H1 (cell line): ENCODE measurements around the gene PPP1R13B. TPM values are rescaled to one million over a fixed set of nuclear protein-coding genes. Genes with fewer than 3 reads are reported as not detected.

ENCODE experiments used
- CTCF ChIA-PET: fragments of 300-600 bp; sonication (Branson Sonifier 250); formaldehyde crosslinking; loops from one replicate; lab custom pipeline; 2021; ENCODE audit not compliant: partially characterized antibody; lab: Charles Lee
- POLR2A ChIA-PET: fragments of 300-600 bp; sonication (Branson Sonifier 250); formaldehyde crosslinking; loops from one replicate; lab custom pipeline; 2021; ENCODE audit warnings: inconsistent platforms; ENCODE audit not compliant: partially characterized antibody; lab: Charles Lee
- DNase-seq, 2 experiments: peaks; one replicate each; pipeline versions ENCODE4 v3.0.0 to v3.0.0-alpha.2; 2010 to 2022; ENCODE audit warnings: low spot score in 2 of 2, low read depth in 1 of 2, mixed read lengths in 1 of 2
- FAIRE-seq: peaks from 2 replicates; lab custom pipeline; 2011; peaks lifted over from hg19 to GRCh38; lab: Jason Lieb, UNC
- H2AFZ ChIP-seq: 2 replicates; pipeline ENCODE4 v1.8.1; 2012; ENCODE audit warnings: low read length, inconsistent platforms
- H2AK5ac ChIP-seq: 2 replicates; pipeline ENCODE4 v1.6.1; 2013; ENCODE audit warnings: low read depth, low read length
- H2BK120ac ChIP-seq: replicated peaks from 2 replicates; pipeline ENCODE3; 2013; ENCODE audit warnings: low read depth, low read length, inconsistent platforms
- H2BK12ac ChIP-seq: 2 replicates; pipeline ENCODE4 v1.6.1; 2013; ENCODE audit warnings: low read depth, low read length
- H2BK15ac ChIP-seq: 2 replicates; pipeline ENCODE4 v1.6.1; 2013; ENCODE audit warnings: low read length
- H2BK20ac ChIP-seq: 2 replicates; pipeline ENCODE4 v1.6.1; 2013; ENCODE audit warnings: low read length
- H2BK5ac ChIP-seq: 2 replicates; pipeline ENCODE4 v1.6.1; 2013; ENCODE audit warnings: low read depth, low read length
- H3K14ac ChIP-seq: 2 replicates; pipeline ENCODE4 v1.6.1; 2013; ENCODE audit warnings: inconsistent platforms; ENCODE audit not compliant: insufficient read length
- H3K18ac ChIP-seq: 2 replicates; pipeline ENCODE4 v1.6.1; 2013; ENCODE audit warnings: low read length; ENCODE audit errors: extremely low read depth
- H3K23ac ChIP-seq: 2 replicates; pipeline ENCODE4 v1.6.1; 2013; ENCODE audit warnings: inconsistent platforms; ENCODE audit not compliant: insufficient read length
- H3K23me2 ChIP-seq: 2 replicates; pipeline ENCODE4 v1.6.1; 2013; ENCODE audit warnings: low read depth, low read length
- H3K27ac ChIP-seq: 2 replicates; pipeline ENCODE4 v1.6.1; 2011; ENCODE audit warnings: low read depth, low read length, inconsistent platforms
- H3K27me3 ChIP-seq, 4 experiments: replicated peaks in 1 of 4; 1 replicate in 1 of 4; 2 replicates in 3 of 4; pipeline versions ENCODE4 v1.6.1 to v1.8.1; 2011 to 2013; ENCODE audit warnings: low read length in 3 of 4, mild to moderate bottlenecking in 3 of 4, inconsistent platforms in 2 of 4, mixed read lengths in 2 of 4, moderate library complexity in 1 of 4; ENCODE audit not compliant: control insufficient read depth in 3 of 4, insufficient read depth in 3 of 4; ENCODE audit errors: extremely low read depth in 1 of 4
- H3K36me3 ChIP-seq, 4 experiments: 2 replicates each; pipeline versions ENCODE4 v1.6.1 to v1.8.1; 2011 to 2013; ENCODE audit warnings: mild to moderate bottlenecking in 4 of 4, low read length in 3 of 4, moderate library complexity in 2 of 4, control low read depth in 1 of 4, inconsistent platforms in 1 of 4; ENCODE audit not compliant: insufficient read depth in 4 of 4, control insufficient read depth in 2 of 4
- H3K4ac ChIP-seq: replicated peaks from 2 replicates; pipeline ENCODE3; 2013; ENCODE audit warnings: low read length, low read depth, mixed read lengths, inconsistent platforms; ENCODE audit not compliant: insufficient read length
- H3K4me1 ChIP-seq, 4 experiments: replicated peaks in 1 of 4; 1 replicate in 1 of 4; 2 replicates in 3 of 4; pipeline versions ENCODE4 v1.6.1 to v1.8.1; 2011 to 2013; ENCODE audit warnings: low read length in 3 of 4, inconsistent platforms in 2 of 4, mixed read lengths in 1 of 4; ENCODE audit not compliant: insufficient read depth in 4 of 4, control insufficient read depth in 3 of 4
- H3K4me2 ChIP-seq, 2 experiments: 2 replicates each; pipeline versions ENCODE4 v1.6.1 to v1.8.1; 2011 to 2013; ENCODE audit warnings: low read depth in 2 of 2, low read length in 2 of 2, control low read depth in 1 of 2, inconsistent platforms in 1 of 2, mild to moderate bottlenecking in 1 of 2; ENCODE audit not compliant: insufficient read depth in 1 of 2
- H3K4me3 ChIP-seq, 4 experiments: fragments of 200-600, 300-600 bp in 1 of 4; sonication (generic), shearing (Covaris generic), sonication (Bioruptor Twin) in 1 of 4; 2 replicates each; pipeline versions ENCODE4 v1.5.1 to v1.8.1; 2011 to 2016; ENCODE audit warnings: low read length in 4 of 4, low read depth in 3 of 4, control low read depth in 2 of 4, inconsistent platforms in 2 of 4, mild to moderate bottlenecking in 2 of 4, mixed read lengths in 1 of 4, moderate library complexity in 1 of 4; ENCODE audit not compliant: insufficient read depth in 2 of 4; ENCODE audit errors: extremely low read depth in 1 of 4
- H3K56ac ChIP-seq: replicated peaks from 2 replicates; pipeline ENCODE3; 2013; ENCODE audit warnings: low read depth, mild to moderate bottlenecking, mixed read lengths, low read length, inconsistent platforms; ENCODE audit not compliant: insufficient read length
- H3K79me1 ChIP-seq: 2 replicates; pipeline ENCODE4 v1.6.1; 2013; ENCODE audit warnings: low read depth, low read length, control low read depth
- H3K79me2 ChIP-seq, 2 experiments: 2 replicates each; pipeline versions ENCODE4 v1.6.1 to v1.8.1; 2012 to 2013; ENCODE audit warnings: low read length in 2 of 2, mild to moderate bottlenecking in 2 of 2, inconsistent platforms in 1 of 2; ENCODE audit not compliant: insufficient read depth in 2 of 2, control insufficient read depth in 1 of 2
- H3K9ac ChIP-seq, 4 experiments: replicated peaks in 1 of 4; 1 replicate in 1 of 4; 2 replicates in 3 of 4; pipeline versions ENCODE4 v1.6.1 to v1.8.1; 2011 to 2013; ENCODE audit warnings: low read depth in 3 of 4, low read length in 3 of 4, control low read depth in 2 of 4, mild to moderate bottlenecking in 2 of 4, moderate library complexity in 2 of 4, inconsistent platforms in 1 of 4; ENCODE audit errors: extremely low read depth in 1 of 4
- H3K9me3 ChIP-seq, 2 experiments: 2 replicates each; pipeline versions ENCODE4 v1.6.1 to v1.8.1; 2012 to 2013; ENCODE audit warnings: mild to moderate bottlenecking in 2 of 2, moderate library complexity in 2 of 2, control low read depth in 1 of 2, inconsistent platforms in 1 of 2, low read depth in 1 of 2, low read length in 1 of 2, mixed read lengths in 1 of 2; ENCODE audit not compliant: insufficient read depth in 2 of 2
- H4K20me1 ChIP-seq, 2 experiments: replicated peaks in 1 of 2; 2 replicates each; pipeline versions ENCODE3 to v1.8.1; 2011 to 2013; ENCODE audit warnings: inconsistent platforms in 2 of 2, low read length in 2 of 2, mild to moderate bottlenecking in 1 of 2; ENCODE audit not compliant: insufficient read depth in 2 of 2, control insufficient read depth in 1 of 2
- H4K5ac ChIP-seq: 2 replicates; pipeline ENCODE4 v1.6.1; 2013; ENCODE audit warnings: low read length, low read depth, mixed read lengths, inconsistent platforms; ENCODE audit not compliant: insufficient read length
- H4K8ac ChIP-seq: 2 replicates; pipeline ENCODE4 v1.8.0; 2013; ENCODE audit warnings: mild to moderate bottlenecking, moderate library complexity, low read length, inconsistent platforms; ENCODE audit not compliant: insufficient read depth; ENCODE audit errors: extremely low read depth
- H4K91ac ChIP-seq: replicated peaks from 2 replicates; pipeline ENCODE3; 2013; ENCODE audit warnings: low read length, mixed read lengths, inconsistent platforms; ENCODE audit not compliant: insufficient read length
- BCL11A ChIP-seq, 2 experiments: IDR thresholded peaks; one replicate each; pipeline ENCODE4 v1.6.1; 2011; ENCODE audit warnings: low read depth in 2 of 2, low read length in 2 of 2, mild to moderate bottlenecking in 2 of 2
- E2F6 ChIP-seq: IDR thresholded peaks from 2 replicates; pipeline ENCODE4 v1.6.1; 2012; ENCODE audit warnings: inconsistent platforms
- EGR1 ChIP-seq: IDR thresholded peaks from 2 replicates; pipeline ENCODE4 v1.6.1; 2011; ENCODE audit warnings: low read depth, low read length, borderline replicate concordance
- EZH2 ChIP-seq: fragments of 200-600 bp; sonication (generic); IDR thresholded peaks from 2 replicates; pipeline ENCODE4 v1.7.1; 2012; ENCODE audit warnings: low read depth, mild to moderate bottlenecking, moderate library complexity, low read length, inconsistent platforms; ENCODE audit not compliant: severe bottlenecking
- POLR2AphosphoS5 ChIP-seq: IDR thresholded peaks from 2 replicates; pipeline ENCODE4 v1.6.1; 2011; ENCODE audit warnings: low read depth, low read length
- RAD21 ChIP-seq, 2 experiments: IDR thresholded peaks in 1 of 2; conservative IDR thresholded peaks in 1 of 2; 2 replicates each; pipeline ENCODE4 v1.6.1; 2011; ENCODE audit warnings: low read depth in 2 of 2, low read length in 2 of 2, improper control_type of control experiment in 1 of 2, inconsistent platforms in 1 of 2, mild to moderate bottlenecking in 1 of 2, moderate library complexity in 1 of 2
- TBP ChIP-seq: IDR thresholded peaks from 2 replicates; pipeline ENCODE4 v1.6.1; 2011; ENCODE audit warnings: low read depth, low read length, improper control_type of control experiment
- TEAD4 ChIP-seq: IDR thresholded peaks from 2 replicates; pipeline ENCODE4 v1.6.1; 2012; ENCODE audit warnings: low read depth, low read length, inconsistent platforms, mixed read lengths
- WGBS, 2 experiments: shearing (Covaris generic) in 1 of 2; methylation state at CpG; one replicate each; pipeline versions ENCODE4 v1.1.6 to v1.1.7; 2013 to 2015; ENCODE audit warnings: low lambda C conversion rate in 2 of 2, mixed read lengths in 2 of 2, inconsistent platforms in 1 of 2, low coverage in 1 of 2, missing lambda C conversion rate in 1 of 2; ENCODE audit not compliant: insufficient replicate concordance in 2 of 2, insufficient coverage in 1 of 2, insufficient read length in 1 of 2; ENCODE audit errors: extremely low coverage in 1 of 2, missing lambda C conversion rate in 1 of 2; 5-methylcytosine and 5-hydroxymethylcytosine counted together
- polyA plus RNA-seq, 7 experiments: library from polyadenylated mRNA; depleted of rRNA in 3 of 7; stranded (reverse) in 5 of 7; unstranded in 2 of 7; fragments of >200 nt in 5 of 7; fragments of 200-250 nt in 2 of 7; gene quantifications; 1 replicate in 5 of 7; 2 replicates in 1 of 7; 4 replicates in 1 of 7; pipeline versions ENCODE4 v1.2.1 to v1.2.3, GENCODE V29; 2011 to 2013; ENCODE audit warnings: missing spikeins in 2 of 7, mixed read lengths in 2 of 7
- total RNA-seq: library from RNA; stranded (reverse); fragmentation: NEBNext Ultra II Directional; extraction: Animal tissue kit (Norgen Biotek cat#: 25700); gene quantifications from 2 replicates; pipeline ENCODE4 v1.2.1, GENCODE V29; 2021

Gene PPP1R13B
- total and polyA plus RNA-seq, 2 of the 8 experiments (the other 6 are each of a cell fraction or from before 2014, with no cell fraction given): 2.6 to 8.9 TPM

DNA sequence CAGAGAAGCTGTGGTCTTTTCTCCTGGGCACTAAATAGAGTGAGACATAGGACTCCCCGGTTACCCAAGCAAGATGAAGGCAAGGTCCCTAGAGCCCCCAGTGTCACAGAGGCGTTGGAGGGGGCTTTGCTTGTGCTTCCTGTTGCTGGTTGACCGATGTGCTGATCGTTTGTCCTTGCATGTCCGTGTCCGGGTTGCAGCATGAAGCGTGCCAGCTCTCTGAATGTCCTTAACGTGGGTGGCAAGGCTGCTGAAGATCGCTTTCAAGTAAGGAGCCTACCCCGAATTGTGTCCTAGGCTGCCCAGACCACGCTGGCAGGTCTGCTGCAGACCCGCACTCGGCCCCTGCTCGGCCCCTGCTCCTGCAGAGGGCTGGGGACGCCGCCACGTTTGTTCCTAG lies 155.2 kb downstream of the PPP1R13B start:
- WGBS, 2 experiments: 94% methylated on average over 17 of the region's 17 CpGs; no CpG with 5 or more reads in 1 of the 2 experiments
- no peak overlapping the region for H4K5ac ChIP-seq

More for the DNA sequence above, 155.2 kb downstream of the PPP1R13B start:
- Histone ChIP-seq H2BK15ac (no peak overlapping the region), H2AK5ac (no peak overlapping the region), H3K79me2 (peaks cover 0 to 3% of the 10 kb centered on the region in 2 experiments; a peak in 1 of 4 replicates), H3K23ac (no peak overlapping the region), H3K4me3 (no peak overlapping the region), H3K9ac (no peak overlapping the region), H3K36me3 (peaks cover 7 to 41% (median 12%) of the 10 kb centered on the region in 4 experiments; a peak in 6 of 8 replicates), H2BK120ac (no peak overlapping the region), H3K4ac (no peak overlapping the region), H3K9me3 (no peaks in the 10 kb centered on the region), H3K27ac (no peak overlapping the region), H4K20me1 (peaks cover 2 to 22% of the 10 kb centered on the region in 2 experiments), H3K56ac (no peak overlapping the region), H4K91ac (no peak overlapping the region), H2AFZ (no peak overlapping the region), H3K27me3 (no peaks in the 10 kb centered on the region), H3K18ac (no peak overlapping the region), H2BK20ac (no peak overlapping the region), H3K79me1 (peaks cover 10% of the 10 kb centered on the region)
- CTCF ChIA-PET: no interaction called here
- TF ChIP-seq POLR2AphosphoS5 (no peak), TEAD4 (no peak), TBP (no peak), EZH2 (no peak), BCL11A (IDR thresholded peaks at IDR 0.05; ENCODE audit: low read depth in 2 of 2, low read length in 2 of 2) (no peak), RAD21 (IDR thresholded peaks at IDR 0.05 in 1 of 2, conservative IDR thresholded peaks at IDR 0.05 in 1 of 2; ENCODE audit: low read depth in 2 of 2, low read length in 2 of 2) (no peak), EGR1 (no peak), E2F6 (no peak)
- TF ChIP-seq, all 59 proteins: peak for 0
- no peaks in the 10 kb centered on the region for H3K23me2 ChIP-seq
- no peak overlapping the region for H2BK5ac ChIP-seq
- no peak for FAIRE-seq
- H2BK12ac ChIP-seq: no peak overlapping the region
- H3K14ac ChIP-seq: no peak overlapping the region
- H3K4me1 ChIP-seq: peaks cover 0 to 3% (median under 1%) of the 10 kb centered on the region in 4 experiments; a peak in 3 of 7 replicates
- POLR2A ChIA-PET: interaction anchor here (1.5 to 8.8 kb wide), 2 partner anchors 12 to 63 kb away, joined by 3 to 74 read pairs; partner anchors contain the start of gene KLC1
- H4K8ac ChIP-seq: peak overlapping the region; percentile 29; the same call in 1 of the 2 replicates
- H3K4me2 ChIP-seq: no peak overlapping the region
- DNase-seq: no peak
